Breast epithelium (tissue), 3 donors: ENCODE measurements around the gene MGAT1.
"Not testable (repeated sequence)": the region's sequence is repeated elsewhere in the genome, so short reads cannot be mapped to it uniquely, and the experiment has no call there.

Experiments
- CTCF ChIP-seq, 3 donors: fragments of 450-650 bp; IDR thresholded peaks; one replicate each; pipeline ENCODE4 v1.5.1; 2016 to 2017; ENCODE audit warnings: antibody characterized with exemption in 3 of 3, mild to moderate bottlenecking in 3 of 3, moderate library complexity in 3 of 3
- POLR2A ChIP-seq: fragments of 450-650 bp; IDR thresholded peaks from one replicate; pipeline ENCODE4 v1.6.1; 2016; ENCODE audit warnings: antibody characterized with exemption, mild to moderate bottlenecking, moderate library complexity
- POLR2AphosphoS5 ChIP-seq, 3 donors: sonication (generic); formaldehyde crosslinking; IDR thresholded peaks; one replicate each; pipeline ENCODE4 v1.6.1; 2017; ENCODE audit warnings: antibody characterized with exemption in 3 of 3

- not testable (repeated sequence) for TF ChIP-seq CTCF (IDR thresholded peaks at IDR 0.05); POLR2AphosphoS5 (IDR thresholded peaks at IDR 0.05); POLR2A
These were observed 13.8 kb downstream of the MGAT1 start for GRCh38 chr5:180788651-180789410.
